DMS 273 (cell line): ENCODE measurements around the gene PLOD2.
"Not testable (repeated sequence)": the region's sequence is repeated elsewhere in the genome, so short reads cannot be mapped to it uniquely, and the experiment has no call there.

Experiments
- DNase-seq: peaks from one replicate; lab custom pipeline; 2025; ENCODE audit not compliant: unreplicated experiment; lab: John Stamatoyannopoulos, UW

PLOD2 gene

GRCh38 chr3:146142757-146143156 lies 18.2 kb downstream of the PLOD2 start:
- no peak for DNase-seq

GRCh38 chr3:146139586-146140110 lies 21.3 kb downstream of the PLOD2 start:
- no peak for DNase-seq

- DNase-seq = no peak
Measured at GRCh38 chr3:146138902-146139301, 22.1 kb downstream of the PLOD2 start.

GRCh38 chr3:146136647-146137046 lies 24.3 kb downstream of the PLOD2 start:
- no peak for DNase-seq

GRCh38 chr3:146134348-146135117 lies 26.5 kb downstream of the PLOD2 start:
- DNase-seq = peak; percentile 87

GRCh38 chr3:146133441-146133840 lies 27.5 kb downstream of the PLOD2 start:
- peak; percentile 69 for DNase-seq

GRCh38 chr3:146131616-146132410 lies 29.2 kb downstream of the PLOD2 start:
- DNase-seq = peak; percentile 20

- DNase-seq = peak; percentile 88
Measured at GRCh38 chr3:146130881-146131371, 30.1 kb downstream of the PLOD2 start.

GRCh38 chr3:146129750-146130149 lies 31.2 kb downstream of the PLOD2 start:
- DNase-seq = no peak

GRCh38 chr3:146128939-146129338 lies 32.0 kb downstream of the PLOD2 start:
- no peak for DNase-seq

- DNase-seq = no peak
Measured at GRCh38 chr3:146128179-146128578, 32.8 kb downstream of the PLOD2 start.

GRCh38 chr3:146125951-146126350 lies 35.0 kb downstream of the PLOD2 start:
- DNase-seq = no peak

- DNase-seq = no peak
Measured at GRCh38 chr3:146124126-146124801, 36.7 kb downstream of the PLOD2 start.

- no peak for DNase-seq
Measured at GRCh38 chr3:146117406-146118285, 43.3 kb downstream of the PLOD2 start.

- no peak for DNase-seq
Measured at GRCh38 chr3:146115619-146116018, 45.4 kb downstream of the PLOD2 start.

GRCh38 chr3:146113804-146114203 lies 47.2 kb downstream of the PLOD2 start:
- DNase-seq = not testable (repeated sequence)

GRCh38 chr3:146111337-146111736 lies 49.6 kb downstream of the PLOD2 start:
- DNase-seq = no peak

GRCh38 chr3:146110161-146110560 lies 50.8 kb downstream of the PLOD2 start:
- no peak for DNase-seq

- DNase-seq = no peak
Measured at GRCh38 chr3:146106986-146107385, 54.0 kb downstream of the PLOD2 start.

GRCh38 chr3:146104068-146104467 lies 56.9 kb downstream of the PLOD2 start:
- DNase-seq = no peak
